GM12875 (cell line): Measurements from ENCODE around the gene LHFPL2.

Source experiments
- H3K4me3 ChIP-seq: one replicate; pipeline ENCODE4 v1.5.1; 2011; ENCODE audit warnings: low read depth, low read length, control low read depth
- CTCF ChIP-seq: IDR thresholded peaks from 2 replicates; pipeline ENCODE4 v1.5.1; 2011; ENCODE audit warnings: low read depth, mild to moderate bottlenecking, control low read depth, inconsistent platforms, low read length, moderate library complexity, borderline replicate concordance; ENCODE audit not compliant: insufficient read depth

Gene LHFPL2

DNA sequence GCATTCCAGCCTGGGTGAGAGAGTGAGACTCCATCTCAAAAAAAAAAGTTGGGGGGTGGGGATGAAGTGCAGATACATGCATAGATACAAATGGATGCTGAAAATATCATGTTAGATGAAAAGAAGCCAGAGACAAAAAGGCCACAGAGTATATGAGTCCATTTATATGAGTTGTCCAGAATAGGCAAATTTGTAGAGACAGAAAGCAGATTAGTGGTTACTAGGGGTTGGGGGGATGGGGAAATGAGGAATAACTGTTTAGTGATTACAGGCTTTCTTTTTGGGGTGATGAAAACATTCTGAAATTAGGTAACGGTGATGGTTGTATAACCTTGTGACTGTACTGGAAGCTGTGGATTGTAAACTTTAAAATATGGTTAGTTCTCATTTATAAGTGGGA, 13.8 kb upstream of the LHFPL2 start:
- no peak for TF ChIP-seq CTCF
- H3K4me3 ChIP-seq, result no peak overlapping the region

DNA sequence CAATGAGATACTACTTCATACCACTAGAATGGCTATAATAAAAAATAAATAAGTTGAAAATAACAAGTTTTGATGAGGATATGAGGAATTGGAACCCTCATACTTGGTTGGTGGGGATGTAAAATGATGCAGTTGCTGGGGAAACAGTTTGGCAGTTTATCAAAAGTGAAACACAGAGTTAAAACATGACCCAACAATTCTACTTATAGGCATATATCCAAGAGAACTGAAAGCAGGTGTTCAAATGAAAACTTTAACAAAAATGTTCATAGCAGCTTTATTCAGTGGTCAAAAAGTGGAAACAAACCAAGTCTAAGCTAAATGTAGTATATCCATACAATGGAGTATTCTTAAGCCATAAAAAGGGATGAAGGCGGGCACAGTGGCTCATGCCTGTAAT, 13.1 kb upstream of the LHFPL2 start:
- TF ChIP-seq CTCF, result no peak
- H3K4me3 ChIP-seq, result no peak overlapping the region

DNA sequence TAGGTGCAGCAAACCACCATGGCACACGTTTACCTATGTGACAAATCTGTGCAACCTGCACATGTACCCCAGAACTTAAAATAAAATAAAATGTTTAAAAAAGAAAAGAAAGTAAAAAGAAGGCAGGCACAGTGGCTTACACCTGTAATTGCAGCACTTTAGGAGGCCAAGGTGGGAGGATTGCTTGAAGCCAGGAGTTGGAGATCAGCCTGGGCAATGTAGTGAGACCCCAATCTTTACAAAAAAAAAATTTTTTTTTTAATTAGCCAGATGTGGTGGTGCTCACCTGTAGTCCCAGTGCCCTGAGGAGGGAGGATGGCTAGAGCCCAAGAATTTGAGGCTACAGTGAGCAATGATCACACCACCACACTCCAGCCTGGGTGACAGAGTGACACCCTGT, 12.5 kb upstream of the LHFPL2 start:
- H3K4me3 ChIP-seq, result no peak overlapping the region
- no peak for TF ChIP-seq CTCF

DNA sequence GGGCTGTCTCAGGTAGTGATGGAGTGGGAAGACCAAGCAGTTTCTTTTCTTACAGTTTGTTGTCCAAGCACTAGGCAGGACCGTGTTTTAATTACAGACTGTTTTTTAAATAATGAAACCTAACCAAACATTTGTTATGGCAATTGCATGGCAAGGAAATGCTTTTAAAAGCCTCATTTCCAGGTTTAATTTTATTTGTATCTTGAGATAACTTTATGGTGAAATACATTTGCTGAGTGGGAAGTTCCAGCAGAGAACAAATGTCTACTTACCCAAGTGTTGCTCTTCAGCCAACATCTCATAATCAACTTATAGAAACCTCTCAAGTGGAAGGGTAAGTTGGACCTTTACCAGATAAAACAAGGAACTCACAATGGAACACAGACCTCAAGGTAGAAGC, 11.8 kb upstream of the LHFPL2 start:
- no peak for TF ChIP-seq CTCF
- no peak overlapping the region for H3K4me3 ChIP-seq

DNA sequence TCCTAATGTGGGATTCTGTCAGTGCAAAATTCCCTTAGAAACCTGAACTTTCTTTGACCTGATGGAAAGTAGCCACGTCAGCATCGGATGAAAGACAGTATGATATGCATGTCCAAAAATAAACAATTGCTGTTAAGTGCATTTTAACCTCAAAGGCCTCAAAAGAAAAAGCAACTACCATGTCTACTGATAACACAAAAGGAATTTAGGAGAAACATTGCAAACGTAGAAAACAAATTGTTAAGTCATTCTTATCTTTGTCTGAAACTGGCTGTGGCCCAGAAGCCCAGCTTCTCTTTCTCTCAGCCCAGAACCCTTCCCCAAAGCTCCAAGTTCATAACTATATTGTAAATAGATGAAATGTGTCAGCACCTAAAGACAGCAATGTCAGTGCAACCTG, 11.1 kb upstream of the LHFPL2 start:
- no peak for TF ChIP-seq CTCF
- H3K4me3 ChIP-seq, result no peak overlapping the region

- H3K4me3 ChIP-seq, result no peak overlapping the region
- TF ChIP-seq CTCF, result no peak
Observed at GRCh38 chr5:78659114-78659513, 10.5 kb upstream of the LHFPL2 start.

- no peak overlapping the region for H3K4me3 ChIP-seq
- TF ChIP-seq CTCF, result no peak
Observed at GRCh38 chr5:78657201-78657600, 8.6 kb upstream of the LHFPL2 start.
